Fibroblast of lung (primary cell): ENCODE measurements around the gene ZNF550.

ENCODE experiments used
- EZH2 ChIP-seq: IDR thresholded peaks from 2 replicates; pipeline ENCODE4 v1.5.1; 2012; ENCODE audit warnings: low read length, control low read depth, mild to moderate bottlenecking; ENCODE audit errors: missing control alignments
- TF ChIP-seq, protein P1 (sequence below), 2 donors: IDR thresholded peaks in 1 of 2; conservative IDR thresholded peaks in 1 of 2; 1 replicate in 1 of 2; 2 replicates in 1 of 2; pipeline ENCODE4 v1.5.1; 2011 to 2012; ENCODE audit warnings: low read length in 2 of 2, control low read depth in 1 of 2, inconsistent platforms in 1 of 2, low read depth in 1 of 2, mild to moderate bottlenecking in 1 of 2

DNA sequence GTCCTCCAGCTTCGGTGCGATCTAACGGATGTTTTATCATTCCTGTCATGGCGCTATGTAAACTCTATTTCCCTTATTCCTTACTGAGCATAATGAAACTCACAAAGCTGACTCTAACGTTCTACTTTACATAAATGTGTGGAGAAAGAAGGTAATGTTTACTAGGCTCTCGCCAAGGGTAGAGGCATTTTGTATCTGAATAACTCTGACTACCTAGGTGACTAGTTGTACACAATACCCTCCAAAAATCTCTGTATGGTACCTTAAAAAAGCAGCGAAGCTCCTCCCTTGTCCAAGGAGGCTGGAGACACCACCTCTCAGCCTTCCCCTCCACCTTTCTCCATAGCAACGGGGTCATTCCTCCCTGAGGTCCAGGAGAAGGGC, 39.7 kb upstream of the ZNF550 start:
- TF ChIP-seq, protein P1, sequence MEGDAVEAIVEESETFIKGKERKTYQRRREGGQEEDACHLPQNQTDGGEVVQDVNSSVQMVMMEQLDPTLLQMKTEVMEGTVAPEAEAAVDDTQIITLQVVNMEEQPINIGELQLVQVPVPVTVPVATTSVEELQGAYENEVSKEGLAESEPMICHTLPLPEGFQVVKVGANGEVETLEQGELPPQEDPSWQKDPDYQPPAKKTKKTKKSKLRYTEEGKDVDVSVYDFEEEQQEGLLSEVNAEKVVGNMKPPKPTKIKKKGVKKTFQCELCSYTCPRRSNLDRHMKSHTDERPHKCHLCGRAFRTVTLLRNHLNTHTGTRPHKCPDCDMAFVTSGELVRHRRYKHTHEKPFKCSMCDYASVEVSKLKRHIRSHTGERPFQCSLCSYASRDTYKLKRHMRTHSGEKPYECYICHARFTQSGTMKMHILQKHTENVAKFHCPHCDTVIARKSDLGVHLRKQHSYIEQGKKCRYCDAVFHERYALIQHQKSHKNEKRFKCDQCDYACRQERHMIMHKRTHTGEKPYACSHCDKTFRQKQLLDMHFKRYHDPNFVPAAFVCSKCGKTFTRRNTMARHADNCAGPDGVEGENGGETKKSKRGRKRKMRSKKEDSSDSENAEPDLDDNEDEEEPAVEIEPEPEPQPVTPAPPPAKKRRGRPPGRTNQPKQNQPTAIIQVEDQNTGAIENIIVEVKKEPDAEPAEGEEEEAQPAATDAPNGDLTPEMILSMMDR (conservative IDR thresholded peaks at IDR 0.05 in 1 of 2, IDR thresholded peaks at IDR 0.05 in 1 of 2; ENCODE audit: low read depth in 1 of 2, low read length in 2 of 2), result no peak
- TF ChIP-seq EZH2, result no peak
